Effector memory CD4-positive, alpha-beta T cell (primary cell): ENCODE data around the gene ELF1.

Experiments used
- DNase-seq, 3 donors: peaks; one replicate each; pipeline ENCODE4 v3.0.0-alpha.2; 2020
- H3K27ac ChIP-seq: 2 replicates; pipeline ENCODE4 v1.7.0; 2013; ENCODE audit warnings: mild to moderate bottlenecking, low read length, moderate library complexity; ENCODE audit not compliant: insufficient read depth, poor library complexity, severe bottlenecking
- H3K27me3 ChIP-seq: replicated peaks from 2 replicates; pipeline ENCODE4 v1.7.0; 2013; ENCODE audit warnings: mild to moderate bottlenecking, low read length; ENCODE audit not compliant: insufficient read depth, control insufficient read depth, poor library complexity, severe bottlenecking
- H3K36me3 ChIP-seq: 2 replicates; pipeline ENCODE4 v1.7.0; 2013; ENCODE audit warnings: mild to moderate bottlenecking, low read length, moderate library complexity; ENCODE audit not compliant: control insufficient read depth, insufficient read depth
- H3K4me1 ChIP-seq: 2 replicates; pipeline ENCODE4 v1.7.0; 2013; ENCODE audit warnings: low read length, mild to moderate bottlenecking; ENCODE audit not compliant: control insufficient read depth, insufficient read depth, poor library complexity, severe bottlenecking
- H3K4me3 ChIP-seq: 2 replicates; pipeline ENCODE4 v1.7.0; 2013; ENCODE audit warnings: low read length, low read depth, mild to moderate bottlenecking; ENCODE audit not compliant: insufficient read depth, poor library complexity, severe bottlenecking
- H3K9me3 ChIP-seq: 2 replicates; pipeline ENCODE4 v1.7.0; 2013; ENCODE audit warnings: mild to moderate bottlenecking, low read length, moderate library complexity; ENCODE audit not compliant: control insufficient read depth

ELF1 gene

DNA sequence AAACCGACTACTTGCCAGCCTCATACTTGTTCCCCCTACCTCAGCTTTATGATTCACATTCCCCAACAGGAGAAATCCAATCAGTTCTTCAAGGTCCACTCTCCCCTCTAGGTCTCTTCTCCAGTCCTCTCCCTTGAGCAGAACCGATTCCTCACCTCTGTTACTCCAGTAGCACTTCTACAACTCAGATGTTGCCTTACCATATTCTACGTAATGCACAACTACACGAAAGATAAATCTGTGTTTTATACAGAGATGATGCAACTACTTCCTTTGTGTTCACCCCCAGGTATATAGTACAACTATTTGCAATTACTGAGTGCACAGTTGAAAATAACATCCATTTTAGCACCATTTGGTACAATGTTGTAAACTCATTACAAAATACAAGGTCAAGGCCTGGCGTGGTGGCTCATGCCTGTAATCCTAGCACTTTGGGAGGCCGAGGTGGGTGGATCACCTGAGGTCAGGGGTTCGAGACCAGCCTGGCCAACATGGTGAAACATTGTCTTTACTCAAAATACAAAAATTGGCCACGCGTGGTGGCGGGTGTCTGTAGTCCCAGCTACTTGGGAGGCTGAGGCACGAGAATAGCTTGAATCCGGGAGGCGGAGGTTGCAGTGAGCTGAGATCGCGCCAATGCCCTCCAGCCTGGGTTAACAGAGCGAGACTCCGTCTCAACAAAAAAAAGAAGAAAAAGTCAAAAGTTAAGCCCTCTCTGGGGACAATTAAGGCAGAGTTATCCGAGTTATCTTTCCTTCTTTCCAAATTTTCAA, 39.4 kb upstream of the ELF1 start:
- DNase-seq: no peak
- H3K4me1 ChIP-seq: peaks cover 4% of the 10 kb centered on the region

DNA sequence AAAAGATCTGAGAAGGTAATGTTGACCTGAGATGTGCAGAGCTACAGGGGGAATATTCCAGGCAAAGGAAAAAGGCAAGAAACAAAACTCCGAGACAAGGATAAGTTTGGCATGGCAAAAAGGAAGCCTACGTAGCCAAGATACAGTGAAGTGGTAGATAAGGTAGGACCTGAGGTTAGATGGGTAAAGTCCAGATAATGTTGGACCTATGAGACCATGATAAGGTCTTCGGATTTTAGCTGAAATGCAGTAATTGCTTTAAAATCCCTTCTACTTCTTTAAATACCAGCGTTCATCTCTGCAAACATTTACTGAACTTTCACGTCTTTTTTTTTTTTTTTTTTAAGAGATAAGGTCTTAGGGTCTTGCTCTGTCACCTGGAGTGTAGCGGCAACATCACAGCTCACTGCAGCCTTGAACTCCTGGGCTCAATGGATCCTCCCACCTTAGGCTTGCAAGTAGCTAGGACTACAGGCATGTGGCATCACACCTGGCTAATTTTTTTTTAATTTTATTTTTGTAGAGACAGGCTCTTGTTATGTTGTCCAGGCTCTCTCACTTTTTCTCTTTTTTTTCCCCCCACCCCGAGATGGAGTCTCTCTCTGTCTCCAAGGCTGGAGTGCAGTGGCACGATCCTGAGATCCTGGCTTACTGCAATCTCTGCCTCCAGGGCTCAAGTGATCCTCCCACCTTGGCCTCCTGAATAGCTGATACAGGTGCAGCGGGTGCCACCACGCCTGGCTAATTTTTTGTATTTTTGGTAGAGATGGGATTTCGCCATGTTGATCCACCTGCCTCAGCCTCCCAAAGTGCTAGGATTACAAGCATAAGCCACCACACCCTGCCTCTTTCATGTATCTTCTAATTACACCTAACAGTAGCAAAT, 38.0 kb upstream of the ELF1 start:
- no peaks in the 10 kb centered on the region for H3K36me3 ChIP-seq
- no peak for DNase-seq
- H3K4me3 ChIP-seq: no peak overlapping the region
- no peaks in the 10 kb centered on the region for H3K27me3 ChIP-seq
- peaks cover 4% of the 10 kb centered on the region for H3K4me1 ChIP-seq
- no peak overlapping the region for H3K27ac ChIP-seq
- no peaks in the 10 kb centered on the region for H3K9me3 ChIP-seq

More for the DNA sequence above, 39.4 kb upstream of the ELF1 start:
- H3K4me3 ChIP-seq: no peak overlapping the region
- no peaks in the 10 kb centered on the region for H3K36me3 ChIP-seq
- no peak overlapping the region for H3K27ac ChIP-seq
- H3K9me3 ChIP-seq: no peaks in the 10 kb centered on the region
- H3K27me3 ChIP-seq: no peaks in the 10 kb centered on the region

DNA sequence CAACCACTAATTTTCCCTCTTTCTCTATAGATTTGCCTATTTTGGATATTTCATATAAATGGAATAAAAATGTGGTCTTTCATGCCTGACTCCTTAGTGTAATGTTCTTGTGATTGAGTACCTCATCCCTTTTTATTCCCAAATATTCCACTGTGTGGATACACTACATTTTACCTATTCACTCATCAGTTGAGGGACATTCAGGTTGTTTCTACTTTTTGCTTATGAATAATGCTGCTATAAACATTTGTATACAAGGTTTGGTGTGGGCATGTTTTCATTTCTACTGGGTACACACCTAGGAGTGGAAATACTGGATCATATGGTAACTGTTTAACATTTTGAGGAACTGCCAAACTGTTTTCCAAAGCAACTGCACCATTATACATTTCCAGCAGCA, 37.1 kb upstream of the ELF1 start:
- no peak for DNase-seq
- H3K36me3 ChIP-seq: no peaks in the 10 kb centered on the region
- H3K4me1 ChIP-seq: peaks cover 4% of the 10 kb centered on the region
- H3K9me3 ChIP-seq: no peaks in the 10 kb centered on the region
- H3K27me3 ChIP-seq: no peaks in the 10 kb centered on the region
- H3K4me3 ChIP-seq: no peak overlapping the region
- no peak overlapping the region for H3K27ac ChIP-seq

DNA sequence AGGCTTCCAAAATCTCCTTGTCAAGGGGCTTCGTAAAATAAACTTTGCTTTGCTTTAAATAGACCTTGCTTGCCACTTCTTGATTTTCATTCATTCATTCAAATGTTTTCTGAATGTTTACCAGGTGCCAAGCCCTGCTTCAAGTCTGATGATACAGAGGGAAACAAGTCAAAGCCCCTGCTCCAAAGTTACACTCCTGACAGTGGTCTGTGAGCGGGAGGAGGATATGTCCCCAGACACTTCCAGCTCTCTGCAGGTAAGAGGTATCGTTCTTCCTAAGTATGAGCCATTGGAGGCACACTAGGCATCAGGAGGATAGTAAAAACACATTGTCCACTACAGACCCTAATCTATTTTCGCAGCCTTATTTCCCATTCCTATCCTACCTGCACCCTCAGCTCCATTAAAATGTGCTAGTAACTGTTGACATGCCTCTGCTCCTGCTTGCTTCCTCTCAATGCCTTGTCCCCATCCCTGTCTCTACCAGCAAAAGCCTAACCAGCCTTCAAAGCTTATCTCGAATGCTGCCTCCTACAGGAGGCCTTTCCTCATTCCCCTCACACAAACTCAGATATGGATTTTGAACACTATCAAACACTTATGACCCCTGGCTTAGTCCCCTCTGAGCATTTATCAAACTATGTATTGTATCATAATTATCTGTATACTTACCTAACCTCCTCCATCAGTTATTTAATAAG, 36.0 kb upstream of the ELF1 start:
- Histone ChIP-seq H3K9me3 (no peaks in the 10 kb centered on the region), H3K27ac (no peak overlapping the region), H3K4me1 (peaks cover 4% of the 10 kb centered on the region), H3K36me3 (no peaks in the 10 kb centered on the region), H3K27me3 (no peaks in the 10 kb centered on the region), H3K4me3 (no peak overlapping the region)
- DNase-seq: no peak

DNA sequence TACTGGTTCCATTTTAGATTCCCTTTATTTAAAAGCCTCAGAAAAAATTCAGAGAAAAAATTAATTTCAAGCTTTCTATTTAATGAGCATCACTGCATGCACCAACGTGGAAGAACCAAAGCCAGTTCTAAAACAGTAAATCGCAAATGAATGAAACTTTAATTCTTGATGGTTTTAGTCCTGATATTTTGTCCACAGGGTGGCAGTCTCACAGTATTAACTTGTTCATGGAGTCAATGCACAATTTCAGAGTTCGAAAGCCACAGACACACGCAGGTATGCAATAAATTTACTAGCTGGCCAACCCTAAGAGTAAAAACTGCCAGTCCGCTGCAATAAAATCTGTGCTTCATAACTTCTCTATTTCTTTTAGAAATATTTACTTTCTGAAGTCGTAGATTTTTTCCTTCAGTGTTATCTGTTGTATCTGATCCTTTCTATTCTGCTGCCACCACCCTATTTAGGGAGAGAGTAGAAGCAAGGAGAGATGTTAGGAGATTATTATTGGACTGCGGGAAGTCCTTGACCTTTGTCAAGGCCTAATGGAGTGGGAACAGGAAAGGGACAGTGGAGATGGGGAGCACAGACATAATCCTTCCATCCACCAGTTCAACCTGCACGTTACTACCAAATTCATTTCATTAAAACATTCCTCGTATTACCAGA, 35.2 kb upstream of the ELF1 start:
- no peaks in the 10 kb centered on the region for H3K27me3 ChIP-seq
- no peaks in the 10 kb centered on the region for H3K9me3 ChIP-seq
- H3K4me1 ChIP-seq: peaks cover 4% of the 10 kb centered on the region
- H3K27ac ChIP-seq: no peak overlapping the region
- no peak overlapping the region for H3K4me3 ChIP-seq
- DNase-seq: peak in 1 of 3 donors; percentile 21
- H3K36me3 ChIP-seq: no peaks in the 10 kb centered on the region

DNA sequence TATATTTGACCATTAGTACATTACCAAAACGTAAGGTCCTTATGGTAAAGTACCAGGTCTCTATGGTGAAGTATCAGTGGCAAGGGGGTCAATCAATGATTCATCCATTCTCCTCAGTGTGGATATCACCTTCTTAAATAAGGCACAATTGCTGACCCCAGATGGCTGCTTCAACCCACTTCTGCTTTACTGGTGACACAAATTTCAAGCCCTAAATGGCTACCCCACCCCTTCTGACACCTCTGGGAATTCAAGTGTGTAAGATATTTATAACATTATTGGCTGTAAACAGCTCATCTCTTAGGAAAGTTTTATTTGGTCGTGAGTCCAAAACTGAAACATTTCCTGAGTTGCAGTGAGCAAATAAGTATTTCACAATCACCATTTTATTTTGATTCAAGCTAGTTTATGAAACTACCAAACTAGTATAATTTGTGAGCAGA, 34.3 kb upstream of the ELF1 start:
- DNase-seq: no peak

DNA sequence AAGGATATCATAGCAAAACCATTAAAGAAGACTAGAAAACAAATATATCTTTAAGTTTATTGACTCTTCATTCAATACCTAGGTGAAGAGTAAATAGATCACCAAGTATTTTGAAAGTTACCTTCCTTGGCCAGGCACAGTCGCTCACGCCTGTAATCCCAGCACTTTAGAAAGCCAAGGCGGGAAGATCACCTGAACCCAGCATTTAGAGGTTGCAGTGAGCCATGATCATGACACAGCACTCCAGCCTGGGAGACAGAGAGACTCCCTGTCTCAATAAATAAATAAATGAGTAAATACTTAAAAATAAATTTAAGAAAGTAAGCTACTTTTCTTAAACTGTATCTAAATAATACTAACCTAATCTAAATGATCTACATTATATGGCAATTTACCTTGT, 33.3 kb upstream of the ELF1 start:
- no peak overlapping the region for H3K27ac ChIP-seq
- no peaks in the 10 kb centered on the region for H3K36me3 ChIP-seq
- H3K4me1 ChIP-seq: peaks cover 4% of the 10 kb centered on the region
- no peak for DNase-seq
- H3K27me3 ChIP-seq: no peaks in the 10 kb centered on the region
- H3K9me3 ChIP-seq: no peaks in the 10 kb centered on the region
- H3K4me3 ChIP-seq: no peak overlapping the region

More for the DNA sequence above, 34.3 kb upstream of the ELF1 start:
- H3K27me3 ChIP-seq: no peaks in the 10 kb centered on the region
- no peaks in the 10 kb centered on the region for H3K9me3 ChIP-seq
- H3K4me1 ChIP-seq: peaks cover 4% of the 10 kb centered on the region
- no peak overlapping the region for H3K27ac ChIP-seq
- no peaks in the 10 kb centered on the region for H3K36me3 ChIP-seq
- no peak overlapping the region for H3K4me3 ChIP-seq

DNA sequence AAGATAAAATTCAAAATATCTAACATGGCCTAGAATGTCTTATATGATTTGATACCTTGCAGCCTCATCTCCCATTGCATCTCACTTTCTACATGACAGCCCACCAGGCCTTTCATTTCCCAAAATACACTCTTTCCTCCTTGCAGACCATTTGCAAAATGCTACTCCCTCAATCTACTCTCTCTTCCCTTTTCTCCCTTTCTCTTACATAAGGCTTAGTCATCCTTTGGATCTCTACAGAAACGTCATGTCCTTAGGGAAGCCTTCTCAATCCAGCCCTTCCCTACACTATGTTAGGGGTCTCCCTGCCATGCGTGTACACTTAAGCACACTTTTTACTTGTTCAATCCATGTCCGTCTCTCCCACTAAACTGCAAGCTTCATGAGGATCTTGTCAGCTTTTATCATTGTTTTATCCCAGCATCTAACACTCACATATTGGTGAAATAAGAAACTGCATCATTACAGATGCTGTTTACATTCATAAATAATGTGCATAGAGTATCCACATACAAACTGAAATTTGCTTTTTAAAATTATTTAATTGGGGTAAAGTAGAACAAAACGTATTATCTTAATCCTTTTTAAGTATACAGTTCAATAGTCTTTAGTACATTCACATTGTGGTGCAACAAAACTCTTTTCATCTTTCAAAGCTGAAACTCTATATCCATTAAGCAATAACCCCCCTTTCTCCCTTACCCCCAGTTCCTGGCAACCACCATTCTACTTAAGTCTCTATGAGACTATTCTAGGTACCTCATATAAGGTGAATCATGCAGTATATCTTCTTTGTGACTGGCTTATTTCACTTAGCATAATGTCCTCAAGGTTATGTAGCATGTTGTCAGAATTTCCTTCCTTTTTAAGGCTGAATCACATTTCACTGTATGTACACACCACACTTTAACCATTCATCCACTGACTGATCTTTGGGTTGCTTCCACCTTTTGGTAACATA, 30.6 kb upstream of the ELF1 start:
- Histone ChIP-seq H3K4me1 (peaks cover 4% of the 10 kb centered on the region), H3K27me3 (no peaks in the 10 kb centered on the region), H3K4me3 (no peak overlapping the region), H3K36me3 (no peaks in the 10 kb centered on the region), H3K9me3 (no peaks in the 10 kb centered on the region), H3K27ac (no peak overlapping the region)
- no peak for DNase-seq

DNA sequence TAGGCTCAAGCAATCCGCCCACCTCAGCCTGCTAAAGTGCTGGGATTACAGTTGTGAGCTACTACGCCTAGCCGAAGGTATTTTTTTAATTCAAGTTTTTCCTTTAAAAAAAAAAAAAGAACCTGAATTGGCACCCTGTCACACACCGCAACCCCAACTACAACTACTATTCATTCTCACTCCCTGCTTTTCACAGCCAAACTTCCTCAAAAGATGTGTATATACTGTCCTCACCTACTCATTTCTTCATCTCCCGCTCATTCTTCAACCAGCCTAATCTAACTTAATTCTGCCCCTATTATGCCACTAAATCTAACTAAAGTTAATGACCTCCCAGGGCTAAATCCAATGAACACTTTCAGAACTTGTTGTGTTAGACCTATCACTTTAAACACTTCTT, 29.5 kb upstream of the ELF1 start:
- H3K36me3 ChIP-seq: no peaks in the 10 kb centered on the region
- H3K4me1 ChIP-seq: no peaks in the 10 kb centered on the region
- H3K4me3 ChIP-seq: no peak overlapping the region
- DNase-seq: no peak
- no peak overlapping the region for H3K27ac ChIP-seq
- H3K9me3 ChIP-seq: no peaks in the 10 kb centered on the region
- no peaks in the 10 kb centered on the region for H3K27me3 ChIP-seq
